ENCODE data around the gene SMG9.

- TF ChIP-seq CTCF (IDR thresholded peaks at IDR 0.05) (no peak), POLR2A (IDR thresholded peaks at IDR 0.05) (no peak), EP300 (IDR thresholded peaks at IDR 0.05) (no peak)
These were observed 26.2 kb upstream of the SMG9 start, which contains the start of gene KCNN4 for GRCh38 chr19:43780706-43781525.

Measured in tibial nerve (tissue), 4 donors.